OCI-M1 (cell line): Measurements from ENCODE around the gene HOXD13.

ENCODE experiments used
- DNase-seq: peaks from one replicate; lab custom pipeline; 2025; lab: John Stamatoyannopoulos, UW

HOXD13 gene

GRCh38 chr2:176106581-176107539 is 14.3 kb downstream of the HOXD13 start, which contains the start of gene HOXD11:
Gene HOXD11 (plus strand): TSS chr2:176107280. CDS start chr2:176107356, 76 bp downstream.
- no peak for DNase-seq

- no peak for DNase-seq
Measured at GRCh38 chr2:176107731-176108181, 15.2 kb downstream of the HOXD13 start.

- no peak for DNase-seq
Measured at GRCh38 chr2:176109192-176109901, 16.8 kb downstream of the HOXD13 start.

GRCh38 chr2:176109946-176110345 is 17.4 kb downstream of the HOXD13 start:
- DNase-seq, result no peak

GRCh38 chr2:176110415-176111308 is 18.1 kb downstream of the HOXD13 start:
- DNase-seq, result no peak

- peak; percentile 78 for DNase-seq
Measured at GRCh38 chr2:176111309-176111663, 18.8 kb downstream of the HOXD13 start.

GRCh38 chr2:176111846-176112374 is 19.4 kb downstream of the HOXD13 start:
- no peak for DNase-seq

- no peak for DNase-seq
Measured at GRCh38 chr2:176112375-176113302, 20.1 kb downstream of the HOXD13 start.

GRCh38 chr2:176114120-176114929 is 21.8 kb downstream of the HOXD13 start:
- no peak for DNase-seq

GRCh38 chr2:176114930-176115625 is 22.6 kb downstream of the HOXD13 start:
- DNase-seq, result no peak

- no peak for DNase-seq
Measured at GRCh38 chr2:176115883-176116813, 23.6 kb downstream of the HOXD13 start, which contains the start of gene HOXD10. Gene HOXD10 (plus strand): TSS chr2:176116778. CDS start chr2:176116834, 56 bp downstream.

GRCh38 chr2:176117162-176117822 is 24.8 kb downstream of the HOXD13 start:
- DNase-seq, result no peak

GRCh38 chr2:176117823-176118371 is 25.4 kb downstream of the HOXD13 start:
- no peak for DNase-seq

- peak; percentile 76 for DNase-seq
Measured at GRCh38 chr2:176118601-176119339, 26.2 kb downstream of the HOXD13 start.

GRCh38 chr2:176120364-176121189 is 28.1 kb downstream of the HOXD13 start:
- no peak for DNase-seq
